K562 (cell line): ENCODE results near the gene SDC3. TPM values are rescaled to one million over a fixed set of nuclear protein-coding genes. Genes with fewer than 3 reads are reported as not detected.

ENCODE experiments used
- BRF2 ChIP-seq: IDR thresholded peaks from 3 replicates; pipeline ENCODE4 v1.6.1; 2011; ENCODE audit warnings: borderline replicate concordance, mild to moderate bottlenecking; ENCODE audit not compliant: insufficient read length, insufficient read depth
- CC2D1A ChIP-seq: fragments of 450-650 bp; IDR thresholded peaks from 2 replicates; pipeline ENCODE4 v1.6.1; 2017; ENCODE audit warnings: mild to moderate bottlenecking
- DNMT1 ChIP-seq: fragments of 450-650 bp; IDR thresholded peaks from 2 replicates; pipeline ENCODE4 v1.6.1; 2016; ENCODE audit warnings: antibody characterized with exemption, mild to moderate bottlenecking
- GTF2F1 ChIP-seq: IDR thresholded peaks from 2 replicates; pipeline ENCODE4 v1.6.1; 2011; ENCODE audit warnings: low read depth, low read length, improper control_type of control experiment
- HEY1 ChIP-seq: fragments of 250-450 bp; sonication (Bioruptor Pico); IDR thresholded peaks from 2 replicates; pipeline ENCODE4 v1.5.0; 2020; ENCODE audit warnings: mild to moderate bottlenecking, moderate library complexity, borderline replicate concordance
- JUND ChIP-seq, 2 experiments: IDR thresholded peaks; 2 replicates in 1 of 2; 3 replicates in 1 of 2; pipeline ENCODE4 v1.6.1; 2011; ENCODE audit warnings: borderline replicate concordance in 2 of 2, low read depth in 2 of 2, low read length in 2 of 2, improper control_type of control experiment in 1 of 2, missing biosample characterization in 1 of 2, missing genetic modification characterization in 1 of 2, missing genetic modification reagents in 1 of 2
- L3MBTL2 ChIP-seq: fragments of 450-650 bp; IDR thresholded peaks from 2 replicates; pipeline ENCODE4 v1.6.1; 2016; ENCODE audit warnings: mild to moderate bottlenecking, moderate library complexity
- LEF1 ChIP-seq: fragments of 450-650 bp; IDR thresholded peaks from 2 replicates; pipeline ENCODE4 v1.6.1; 2016; ENCODE audit warnings: mild to moderate bottlenecking
- MAFG ChIP-seq: fragments of 450-650 bp; conservative IDR thresholded peaks from 2 replicates; pipeline ENCODE4 v1.6.1; 2016; ENCODE audit warnings: missing genetic modification characterization, missing compliant biosample characterization
- NRF1 ChIP-seq, 2 experiments: fragments of 450-650 bp; IDR thresholded peaks in 1 of 2; conservative IDR thresholded peaks in 1 of 2; 2 replicates each; pipeline ENCODE4 v1.6.1; 2014; ENCODE audit warnings: mild to moderate bottlenecking in 2 of 2
- OTX1 ChIP-seq: fragments of 450-650 bp; formaldehyde crosslinking; IDR thresholded peaks from 2 replicates; pipeline ENCODE4 v1.4.0; 2022; ENCODE audit warnings: mild to moderate bottlenecking
- PCBP2 ChIP-seq: fragments of 200-400 bp; formaldehyde crosslinking; IDR thresholded peaks from 2 replicates; pipeline ENCODE4 v1.6.1; 2018; ENCODE audit warnings: low read length, low read depth, mild to moderate bottlenecking, moderate library complexity; ENCODE audit not compliant: poor library complexity, severe bottlenecking
- PML ChIP-seq: IDR thresholded peaks from 2 replicates; pipeline ENCODE4 v1.6.1; 2012; ENCODE audit warnings: low read length, inconsistent platforms
- PTBP1 ChIP-seq: fragments of 200-400 bp; formaldehyde crosslinking; IDR thresholded peaks from 2 replicates; pipeline ENCODE4 v1.6.1; 2017; ENCODE audit warnings: low read depth, low read length
- RB1 ChIP-seq: fragments of 450-650 bp; IDR thresholded peaks from 2 replicates; pipeline ENCODE4 v1.6.1; 2017; ENCODE audit warnings: low read depth, mild to moderate bottlenecking
- RFX7 ChIP-seq: fragments of 250-450 bp; sonication (Bioruptor Pico); IDR thresholded peaks from 2 replicates; pipeline ENCODE4 v1.5.1; 2021; ENCODE audit warnings: mild to moderate bottlenecking
- SMARCA4 ChIP-seq: fragments of 450-650 bp; IDR thresholded peaks from 2 replicates; pipeline ENCODE4 v1.6.1; 2016
- TFAP4 ChIP-seq: sonication (generic); formaldehyde crosslinking; IDR thresholded peaks from 2 replicates; pipeline ENCODE4 v1.8.0; 2022; ENCODE audit warnings: missing genetic modification reagents, mild to moderate bottlenecking, moderate library complexity, borderline replicate concordance
- USF2 ChIP-seq: sonication (generic); formaldehyde crosslinking; IDR thresholded peaks from 2 replicates; pipeline ENCODE4 v1.5.0; 2020; ENCODE audit warnings: missing genetic modification reagents
- YY1 ChIP-seq, 3 experiments: IDR thresholded peaks; 2 replicates each; pipeline ENCODE4 v1.6.1; 2011; ENCODE audit warnings: low read length in 2 of 3, mild to moderate bottlenecking in 2 of 3, moderate library complexity in 2 of 3, borderline replicate concordance in 1 of 3, control low read depth in 1 of 3, low read depth in 1 of 3; ENCODE audit not compliant: insufficient read depth in 3 of 3, insufficient replicate concordance in 2 of 3, control insufficient read depth in 1 of 3, insufficient read length in 1 of 3; ENCODE audit errors: extremely low read depth in 1 of 3
- ZBTB9 ChIP-seq: fragments of 450-650 bp; formaldehyde crosslinking; IDR thresholded peaks from 2 replicates; pipeline ENCODE4 v1.4.0; 2020; ENCODE audit warnings: mild to moderate bottlenecking, moderate library complexity
- ZEB2 ChIP-seq: fragments of 450-650 bp; IDR thresholded peaks from 2 replicates; pipeline ENCODE4 v1.6.1; 2016
- ZNF3 ChIP-seq: fragments of 250-450 bp; sonication (Bioruptor Pico); IDR thresholded peaks from 2 replicates; pipeline ENCODE4 v1.5.0; 2021; ENCODE audit warnings: mild to moderate bottlenecking, moderate library complexity
- ZNF561 ChIP-seq: fragments of 450-650 bp; formaldehyde crosslinking; conservative IDR thresholded peaks from 2 replicates; pipeline ENCODE4 v1.4.0; 2020; ENCODE audit warnings: mild to moderate bottlenecking, moderate library complexity
- ZNF766 ChIP-seq: fragments of 200-800 bp; sonication (Bioruptor generic); conservative IDR thresholded peaks from 2 replicates; pipeline ENCODE4 v1.6.1; 2016; ENCODE audit warnings: missing genetic modification characterization, missing compliant biosample characterization
- ZNF785 ChIP-seq: fragments of 250-450 bp; sonication (Bioruptor Pico); IDR thresholded peaks from 2 replicates; pipeline ENCODE4 v1.4.0; 2020; ENCODE audit warnings: mild to moderate bottlenecking
- polyA plus RNA-seq, 8 experiments: library from polyadenylated mRNA; depleted of rRNA in 4 of 8; stranded (reverse) in 5 of 8; unstranded in 3 of 8; fragments of >200 nt; fragmentation: Nextera tagmentation in 2 of 8; fragmentation: Illumina TruSeq in 1 of 8; extraction: Ambion mirVana in 2 of 8; extraction: Trizol in 1 of 8; gene quantifications; 2 replicates each; pipeline versions ENCODE4 v1.2.1 to v1.2.3, GENCODE V29; 2011 to 2014; ENCODE audit warnings: inconsistent platforms in 1 of 8, missing spikeins in 1 of 8
- total RNA-seq, 7 experiments: library from RNA; depleted of rRNA in 6 of 7; stranded (reverse); fragments of >200 nt in 6 of 7; fragmentation: Illumina TruSeq in 2 of 7; extraction: Trizol in 2 of 7; gene quantifications; 2 replicates each; pipeline versions ENCODE4 v1.2.1 to v1.2.3, GENCODE V29; 2011 to 2021; ENCODE audit warnings: low replicate concordance in 1 of 7

The SDC3 gene
- total and polyA plus RNA-seq, 9 of the 15 experiments (the other 6 are each of a cell fraction or from before 2014, with no cell fraction given), result 0.38 to 44.1 (median 12.1) TPM

- TF ChIP-seq YY1 (IDR thresholded peaks at IDR 0.05; ENCODE audit: borderline replicate concordance in 1 of 3, control insufficient read depth in 1 of 3, extremely low read depth in 1 of 3, insufficient read depth in 3 of 3, insufficient read length in 1 of 3, insufficient replicate concordance in 2 of 3, low read depth in 1 of 3, low read length in 2 of 3), result no peak
- TF ChIP-seq CC2D1A, result no peak
- TF ChIP-seq BRF2, result no peak
- no peak for TF ChIP-seq PML
- no peak for TF ChIP-seq DNMT1
- peak; percentile 57; the same call in 1 of the 2 replicates for TF ChIP-seq JUND (IDR thresholded peaks at IDR 0.05; ENCODE audit: borderline replicate concordance, low read depth, low read length)
- no peak; the same call in 2 of the 3 replicates for TF ChIP-seq JUND (tag; IDR thresholded peaks at IDR 0.05; ENCODE audit: borderline replicate concordance, low read depth, low read length)
- TF ChIP-seq MAFG (tag), result no peak
- TF ChIP-seq ZNF785 (CRISPR knock-in tag), result no peak
- no peak for TF ChIP-seq ZEB2
- TF ChIP-seq ZNF3 (CRISPR knock-in tag), result no peak
- TF ChIP-seq USF2 (CRISPR knock-in tag), result peak; percentile 55
- peak; percentile 76; the same call in 1 of the 2 replicates for TF ChIP-seq LEF1
- TF ChIP-seq PTBP1, result peak; percentile 84; the same call in 1 of the 2 replicates
- TF ChIP-seq L3MBTL2, result peak; percentile 43; the same call in 1 of the 2 replicates
- TF ChIP-seq ZBTB9, result no peak
- TF ChIP-seq ZNF561 (CRISPR knock-in tag), result no peak
- TF ChIP-seq GTF2F1, result no peak
- no peak for TF ChIP-seq RFX7 (CRISPR knock-in tag)
- no peak for TF ChIP-seq RB1
- TF ChIP-seq SMARCA4, result peak; percentile 26; the same call in 1 of the 2 replicates
- TF ChIP-seq ZNF766 (CRISPR knock-in tag), result peak; percentile 80
- peak; percentile 22 to 28; a peak in 1 of 4 replicates for TF ChIP-seq NRF1 (conservative IDR thresholded peaks at IDR 0.05 in 1 of 2, IDR thresholded peaks at IDR 0.05 in 1 of 2)
- no peak for TF ChIP-seq TFAP4 (CRISPR knock-in tag)
- TF ChIP-seq HEY1 (CRISPR knock-in tag), result no peak
- TF ChIP-seq OTX1 (CRISPR knock-in tag), result no peak
- no peak for TF ChIP-seq PCBP2
These were observed 65.7 kb downstream of the SDC3 start (continued) for GRCh38 chr1:30842697-30843354.
